HG03139 (cell line): Measurements from ENCODE around the gene AHR.
"Not testable (repeated sequence)": the region's sequence is repeated elsewhere in the genome, so short reads cannot be mapped to it uniquely, and the experiment has no call there.

Experiments
- ATAC-seq: cut with Tn5 transposase; IDR thresholded peaks from one replicate; pipeline ENCODE4 v1.9.1; 2021; ENCODE audit not compliant: unreplicated experiment

Gene AHR

GRCh38 chr7:17371671-17372524 lies 73.4 kb downstream of the AHR start:
- ATAC-seq = no peak

- ATAC-seq = no peak
Observed at GRCh38 chr7:17374157-17374556, 75.7 kb downstream of the AHR start.

- no peak for ATAC-seq
Observed at GRCh38 chr7:17374654-17375053, 76.2 kb downstream of the AHR start.

GRCh38 chr7:17376595-17376994 lies 78.1 kb downstream of the AHR start:
- ATAC-seq = no peak

GRCh38 chr7:17380736-17381662 lies 82.5 kb downstream of the AHR start:
- no peak for ATAC-seq

GRCh38 chr7:17382408-17383354 lies 84.2 kb downstream of the AHR start:
- not testable (repeated sequence) for ATAC-seq

- ATAC-seq = no peak
Observed at GRCh38 chr7:17384400-17384799, 85.9 kb downstream of the AHR start.

- no peak for ATAC-seq
Observed at GRCh38 chr7:17385612-17386011, 87.2 kb downstream of the AHR start.

- ATAC-seq = no peak
Observed at GRCh38 chr7:17390392-17390791, 91.9 kb downstream of the AHR start.

GRCh38 chr7:17391366-17391765 lies 92.9 kb downstream of the AHR start:
- no peak for ATAC-seq

- ATAC-seq = no peak
Observed at GRCh38 chr7:17392846-17393245, 94.4 kb downstream of the AHR start.

GRCh38 chr7:17394563-17394962 lies 96.1 kb downstream of the AHR start:
- not testable (repeated sequence) for ATAC-seq
